Liver (tissue), 9 donors: ENCODE results near the gene UMAD1. TPM values are rescaled to one million over a fixed set of nuclear protein-coding genes. Genes with fewer than 3 reads are reported as not detected.

Experiments used
- DNase-seq: peaks from one replicate; pipeline ENCODE4 v3.0.0-alpha.2; 2017; ENCODE audit warnings: low spot score
- H3K27ac ChIP-seq, 2 donors: one replicate each; pipeline ENCODE4 v1.7.0; 2013; ENCODE audit warnings: inconsistent platforms in 2 of 2, low read length in 2 of 2, control low read depth in 1 of 2, low read depth in 1 of 2, mild to moderate bottlenecking in 1 of 2
- H3K27me3 ChIP-seq, 4 donors: one replicate each; pipeline versions ENCODE4 v1.6.1 to v1.7.0; 2013; ENCODE audit warnings: low read length in 3 of 4, inconsistent platforms in 1 of 4, mild to moderate bottlenecking in 1 of 4, moderate library complexity in 1 of 4; ENCODE audit not compliant: control insufficient read depth in 4 of 4, insufficient read depth in 4 of 4
- H3K36me3 ChIP-seq, 4 donors: one replicate each; pipeline versions ENCODE4 v1.6.1 to v1.7.0; 2013; ENCODE audit warnings: low read length in 3 of 4, mild to moderate bottlenecking in 3 of 4, low read depth in 1 of 4, moderate library complexity in 1 of 4; ENCODE audit not compliant: control insufficient read depth in 4 of 4, insufficient read depth in 3 of 4
- H3K4me1 ChIP-seq, 4 donors: one replicate each; pipeline versions ENCODE4 v1.6.1 to v1.7.0; 2013; ENCODE audit warnings: low read length in 3 of 4, mild to moderate bottlenecking in 3 of 4, moderate library complexity in 1 of 4; ENCODE audit not compliant: control insufficient read depth in 4 of 4, insufficient read depth in 4 of 4
- H3K4me3 ChIP-seq, 3 donors: one replicate each; pipeline versions ENCODE4 v1.6.1 to v1.7.0; 2013; ENCODE audit warnings: low read length in 3 of 3, control low read depth in 1 of 3, low read depth in 1 of 3, mild to moderate bottlenecking in 1 of 3
- H3K9ac ChIP-seq, 2 donors: one replicate each; pipeline ENCODE4 v1.7.0; 2013; ENCODE audit warnings: low read length in 2 of 2, mild to moderate bottlenecking in 2 of 2, moderate library complexity in 2 of 2, control low read depth in 1 of 2, low read depth in 1 of 2
- H3K9me3 ChIP-seq, 4 donors: one replicate each; pipeline versions ENCODE4 v1.6.1 to v1.7.0; 2013; ENCODE audit warnings: low read length in 3 of 4; ENCODE audit not compliant: control insufficient read depth in 4 of 4
- CTCF ChIP-seq: fragments of 150-350 bp; IDR thresholded peaks from 2 replicates; pipeline ENCODE4 v1.5.1; 2017; ENCODE audit warnings: improper control_type of control experiment, low read depth, low read length; ENCODE audit not compliant: missing input control
- EGR1 ChIP-seq, 2 donors: IDR thresholded peaks; 2 replicates each; pipeline ENCODE4 v1.6.1; 2016 to 2018; ENCODE audit warnings: antibody characterized with exemption in 2 of 2, low read depth in 2 of 2
- FOXA2 ChIP-seq: IDR thresholded peaks from 2 replicates; pipeline ENCODE4 v1.6.1; 2016; ENCODE audit warnings: antibody characterized with exemption
- GABPA ChIP-seq, 2 donors: IDR thresholded peaks in 1 of 2; conservative IDR thresholded peaks in 1 of 2; 2 replicates each; pipeline ENCODE4 v1.6.1; 2016; ENCODE audit warnings: antibody characterized with exemption in 2 of 2, mild to moderate bottlenecking in 1 of 2, moderate library complexity in 1 of 2
- HNF4A ChIP-seq, 2 donors: conservative IDR thresholded peaks; 2 replicates each; pipeline ENCODE4 v1.6.1; 2016; ENCODE audit warnings: antibody characterized with exemption in 2 of 2, mild to moderate bottlenecking in 2 of 2
- MAX ChIP-seq: IDR thresholded peaks from 2 replicates; pipeline ENCODE4 v1.6.1; 2016; ENCODE audit warnings: antibody characterized with exemption
- NR2F2 ChIP-seq: IDR thresholded peaks from 2 replicates; pipeline ENCODE4 v1.6.1; 2016; ENCODE audit warnings: antibody characterized with exemption
- RAD21 ChIP-seq, 2 donors: IDR thresholded peaks; 2 replicates each; pipeline ENCODE4 v1.6.1; 2016; ENCODE audit warnings: antibody characterized with exemption in 2 of 2, mild to moderate bottlenecking in 2 of 2
- RXRA ChIP-seq, 2 donors: IDR thresholded peaks; 2 replicates each; pipeline ENCODE4 v1.6.1; 2017 to 2018; ENCODE audit warnings: antibody characterized with exemption in 2 of 2, mild to moderate bottlenecking in 1 of 2
- SP1 ChIP-seq: IDR thresholded peaks from 2 replicates; pipeline ENCODE4 v1.6.1; 2018; ENCODE audit warnings: antibody characterized with exemption, mild to moderate bottlenecking
- TAF1 ChIP-seq: conservative IDR thresholded peaks from 2 replicates; pipeline ENCODE4 v1.6.1; 2016; ENCODE audit warnings: antibody characterized with exemption, mild to moderate bottlenecking
- YY1 ChIP-seq: IDR thresholded peaks from 2 replicates; pipeline ENCODE4 v1.6.1; 2016; ENCODE audit warnings: antibody characterized with exemption, mild to moderate bottlenecking
- ZBTB33 ChIP-seq: IDR thresholded peaks from 2 replicates; pipeline ENCODE4 v1.6.1; 2016; ENCODE audit warnings: antibody characterized with exemption
- WGBS: extraction: QIAGEN DNeasy Blood & Tissue Kit; methylation state at CpG from one replicate; pipeline ENCODE4 v1.1.7; 2013; 5-methylcytosine and 5-hydroxymethylcytosine counted together
- polyA plus RNA-seq, 2 donors: library from polyadenylated mRNA; stranded (reverse) in 1 of 2; unstranded in 1 of 2; fragments of 200-250 nt in 1 of 2; fragments of >200 nt in 1 of 2; fragmentation: Nextera tagmentation in 1 of 2; extraction: Ambion mirVana in 1 of 2; gene quantifications; one replicate each; pipeline versions ENCODE4 v1.2.1 to v1.2.3, GENCODE V29; 2013 to 2015
- total RNA-seq, 2 donors: library from RNA; depleted of rRNA; stranded (reverse); fragments of >200 nt; gene quantifications; one replicate each; pipeline ENCODE4 v1.2.3, GENCODE V29; 2014
- TF ChIP-seq, protein P1 (sequence below): IDR thresholded peaks from 2 replicates; pipeline ENCODE4 v1.6.1; 2016; ENCODE audit warnings: antibody characterized with exemption, mild to moderate bottlenecking
- TF ChIP-seq, protein P2 (sequence below): IDR thresholded peaks from 2 replicates; pipeline ENCODE4 v1.6.1; 2016; ENCODE audit warnings: antibody characterized with exemption
- donor health status: healthy.
- donor health status: healthy.
- donor health status: healthy.
- donor health status: healthy.
- donor health status: healthy.

The UMAD1 gene
- total and polyA plus RNA-seq, 4 donors: 5.9 to 12.2 (median 7.9) TPM

- Histone ChIP-seq H3K4me3 (no peak overlapping the region), H3K27me3 (no peaks in the 10 kb centered on the region), H3K27ac (no peak overlapping the region), H3K9ac (no peak overlapping the region), H3K4me1 (peaks cover 0 to 3% (median 0%) of the 10 kb centered on the region in 4 donors), H3K36me3 (peaks cover 0 to 2% (median 0%) of the 10 kb centered on the region in 4 donors), H3K9me3 (no peaks in the 10 kb centered on the region)
- DNase-seq: no peak
- TF ChIP-seq MAX: no peak
- TF ChIP-seq RAD21 (IDR thresholded peaks at IDR 0.05): no peak
- TF ChIP-seq YY1: no peak
- TF ChIP-seq, protein P1, sequence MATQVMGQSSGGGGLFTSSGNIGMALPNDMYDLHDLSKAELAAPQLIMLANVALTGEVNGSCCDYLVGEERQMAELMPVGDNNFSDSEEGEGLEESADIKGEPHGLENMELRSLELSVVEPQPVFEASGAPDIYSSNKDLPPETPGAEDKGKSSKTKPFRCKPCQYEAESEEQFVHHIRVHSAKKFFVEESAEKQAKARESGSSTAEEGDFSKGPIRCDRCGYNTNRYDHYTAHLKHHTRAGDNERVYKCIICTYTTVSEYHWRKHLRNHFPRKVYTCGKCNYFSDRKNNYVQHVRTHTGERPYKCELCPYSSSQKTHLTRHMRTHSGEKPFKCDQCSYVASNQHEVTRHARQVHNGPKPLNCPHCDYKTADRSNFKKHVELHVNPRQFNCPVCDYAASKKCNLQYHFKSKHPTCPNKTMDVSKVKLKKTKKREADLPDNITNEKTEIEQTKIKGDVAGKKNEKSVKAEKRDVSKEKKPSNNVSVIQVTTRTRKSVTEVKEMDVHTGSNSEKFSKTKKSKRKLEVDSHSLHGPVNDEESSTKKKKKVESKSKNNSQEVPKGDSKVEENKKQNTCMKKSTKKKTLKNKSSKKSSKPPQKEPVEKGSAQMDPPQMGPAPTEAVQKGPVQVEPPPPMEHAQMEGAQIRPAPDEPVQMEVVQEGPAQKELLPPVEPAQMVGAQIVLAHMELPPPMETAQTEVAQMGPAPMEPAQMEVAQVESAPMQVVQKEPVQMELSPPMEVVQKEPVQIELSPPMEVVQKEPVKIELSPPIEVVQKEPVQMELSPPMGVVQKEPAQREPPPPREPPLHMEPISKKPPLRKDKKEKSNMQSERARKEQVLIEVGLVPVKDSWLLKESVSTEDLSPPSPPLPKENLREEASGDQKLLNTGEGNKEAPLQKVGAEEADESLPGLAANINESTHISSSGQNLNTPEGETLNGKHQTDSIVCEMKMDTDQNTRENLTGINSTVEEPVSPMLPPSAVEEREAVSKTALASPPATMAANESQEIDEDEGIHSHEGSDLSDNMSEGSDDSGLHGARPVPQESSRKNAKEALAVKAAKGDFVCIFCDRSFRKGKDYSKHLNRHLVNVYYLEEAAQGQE: no peak
- TF ChIP-seq, protein P2, sequence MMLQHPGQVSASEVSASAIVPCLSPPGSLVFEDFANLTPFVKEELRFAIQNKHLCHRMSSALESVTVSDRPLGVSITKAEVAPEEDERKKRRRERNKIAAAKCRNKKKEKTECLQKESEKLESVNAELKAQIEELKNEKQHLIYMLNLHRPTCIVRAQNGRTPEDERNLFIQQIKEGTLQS: no peak
- TF ChIP-seq RXRA (IDR thresholded peaks at IDR 0.05): no peak
- TF ChIP-seq GABPA (IDR thresholded peaks at IDR 0.05 in 1 of 2, conservative IDR thresholded peaks at IDR 0.05 in 1 of 2): no peak
- no peak for TF ChIP-seq SP1
- no peak for TF ChIP-seq CTCF
- no peak for TF ChIP-seq FOXA2
- TF ChIP-seq TAF1: no peak
- TF ChIP-seq HNF4A (conservative IDR thresholded peaks at IDR 0.05): no peak
- no peak for TF ChIP-seq NR2F2
Measured at GRCh38 chr7:7737674-7738073, 97.1 kb downstream of the UMAD1 start.

DNA sequence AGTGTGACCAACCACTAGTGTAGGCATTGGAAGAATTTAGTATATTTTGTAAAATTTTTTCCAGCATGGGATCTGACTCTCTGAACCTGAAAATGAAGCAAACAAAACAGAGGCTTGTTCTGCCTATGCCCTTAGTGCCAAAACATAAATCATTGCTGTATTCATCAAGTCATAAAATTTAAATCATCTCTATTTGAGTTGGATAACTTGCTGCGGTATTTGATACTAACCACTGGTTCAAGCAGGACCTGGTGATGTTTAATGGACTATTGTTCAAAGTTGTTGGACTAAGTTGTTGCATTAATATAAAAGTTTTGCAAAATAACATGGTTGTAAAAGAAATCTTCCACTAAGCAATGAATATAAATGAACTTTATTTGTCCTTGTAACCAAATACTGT, 97.6 kb downstream of the UMAD1 start:
- Histone ChIP-seq H3K9ac (no peak overlapping the region), H3K4me3 (no peak overlapping the region), H3K27me3 (no peaks in the 10 kb centered on the region), H3K9me3 (no peaks in the 10 kb centered on the region), H3K4me1 (peaks cover 0 to 3% (median 0%) of the 10 kb centered on the region in 4 donors), H3K27ac (no peak overlapping the region), H3K36me3 (peaks cover 0 to 2% (median 0%) of the 10 kb centered on the region in 4 donors)
- 94% methylated on average over 1 of the region's 1 CpG for WGBS
- TF ChIP-seq YY1 (no peak), HNF4A (conservative IDR thresholded peaks at IDR 0.05) (no peak)
- no peak for DNase-seq

DNA sequence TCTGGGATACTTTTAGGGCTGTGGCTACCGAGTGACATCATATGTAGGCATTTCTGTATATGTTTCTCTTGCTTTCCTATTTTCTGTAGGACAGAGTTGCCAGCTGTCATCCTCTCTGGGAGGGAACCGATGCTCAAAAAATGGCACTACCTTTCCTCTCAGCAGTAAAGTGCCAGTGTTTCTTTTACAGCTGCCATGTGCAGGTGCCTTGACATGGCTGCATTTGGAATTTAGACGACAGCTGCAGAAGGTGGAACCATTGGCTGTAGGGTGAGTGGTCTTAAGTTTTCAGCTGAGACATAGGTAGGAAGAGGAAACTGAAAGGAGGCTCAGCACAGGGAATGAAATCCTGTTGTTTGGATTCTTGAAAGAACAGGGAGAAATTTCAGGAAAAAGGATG, 98.1 kb downstream of the UMAD1 start:
- H3K4me3 ChIP-seq: no peak overlapping the region

More for the DNA sequence above, 98.1 kb downstream of the UMAD1 start:
- no peak overlapping the region for H3K27ac ChIP-seq
- no peaks in the 10 kb centered on the region for H3K9me3 ChIP-seq
- peaks cover 0 to 3% (median 0%) of the 10 kb centered on the region in 4 donors for H3K4me1 ChIP-seq
- no peak for DNase-seq
- TF ChIP-seq TAF1 (no peak), ZBTB33 (no peak), SP1 (no peak), EGR1 (IDR thresholded peaks at IDR 0.05; ENCODE audit: low read depth in 2 of 2) (no peak), FOXA2 (no peak), GABPA (IDR thresholded peaks at IDR 0.05 in 1 of 2, conservative IDR thresholded peaks at IDR 0.05 in 1 of 2) (no peak)
- TF ChIP-seq, protein P2: no peak
- H3K9ac ChIP-seq: no peak overlapping the region
- WGBS: 94% methylated on average over 3 of the region's 3 CpGs
- peaks cover 0 to 2% (median 0%) of the 10 kb centered on the region in 4 donors for H3K36me3 ChIP-seq
- no peaks in the 10 kb centered on the region for H3K27me3 ChIP-seq
